ENCODE results near the gene ZNF385D.
"Not testable (repeated sequence)": the region's sequence is repeated elsewhere in the genome, so short reads cannot be mapped to it uniquely, and the experiment has no call there.

Gene ZNF385D

DNA sequence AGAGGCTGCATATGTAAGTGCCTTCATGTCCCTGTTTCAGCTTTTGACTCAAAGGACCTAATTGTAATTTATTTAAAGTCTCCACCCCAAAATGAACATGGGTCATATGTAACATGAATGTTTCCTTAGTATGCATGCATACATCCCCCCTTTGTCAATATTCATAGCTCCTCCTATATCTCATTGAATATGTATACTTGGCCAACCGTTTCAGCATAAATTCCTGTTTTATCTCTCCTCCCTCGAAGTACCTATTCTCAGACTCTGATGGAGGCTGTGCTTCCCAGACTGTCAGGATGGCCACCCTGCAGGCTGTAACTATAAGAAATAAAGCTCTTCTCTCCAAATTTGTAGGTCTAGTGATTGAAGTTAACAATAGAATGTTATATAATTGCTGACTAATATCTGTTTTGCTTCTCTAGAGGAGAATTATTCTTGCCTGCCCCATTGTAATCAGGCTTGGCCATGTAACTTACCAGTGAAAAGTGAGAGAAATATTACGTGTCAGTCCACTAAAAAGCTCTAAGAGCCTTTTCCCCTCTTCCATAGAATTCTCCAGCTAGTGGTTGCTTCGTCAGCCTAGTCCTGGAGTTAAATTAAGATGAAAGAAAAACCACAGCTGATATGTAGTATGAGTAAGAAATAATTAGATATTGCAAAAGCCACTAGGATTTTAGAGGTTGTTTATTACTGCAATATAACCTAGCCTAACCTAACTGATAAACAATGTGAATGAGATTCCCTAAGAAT lies 245.1 kb downstream of the ZNF385D start:
- DNase-seq: no peak

DNA sequence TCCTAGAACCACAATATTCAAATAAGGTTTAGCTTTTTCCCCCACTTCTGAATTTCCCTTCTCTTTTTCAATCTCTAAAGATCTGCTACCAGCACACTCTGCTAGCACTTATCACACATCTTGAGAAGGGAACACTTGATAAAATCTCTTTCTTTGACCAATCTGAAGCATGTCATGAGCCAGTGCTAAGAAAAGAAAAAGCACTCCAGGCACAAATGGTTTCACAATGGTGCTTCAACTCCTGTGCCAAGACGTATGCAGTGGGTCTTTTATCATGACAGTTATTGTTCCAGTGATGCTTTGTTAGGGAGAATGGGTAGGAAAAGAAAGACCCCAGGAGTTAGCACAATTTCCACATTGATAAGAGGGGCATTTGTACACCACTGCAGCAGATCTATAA lies 248.4 kb downstream of the ZNF385D start:
- DNase-seq: no peak

DNA sequence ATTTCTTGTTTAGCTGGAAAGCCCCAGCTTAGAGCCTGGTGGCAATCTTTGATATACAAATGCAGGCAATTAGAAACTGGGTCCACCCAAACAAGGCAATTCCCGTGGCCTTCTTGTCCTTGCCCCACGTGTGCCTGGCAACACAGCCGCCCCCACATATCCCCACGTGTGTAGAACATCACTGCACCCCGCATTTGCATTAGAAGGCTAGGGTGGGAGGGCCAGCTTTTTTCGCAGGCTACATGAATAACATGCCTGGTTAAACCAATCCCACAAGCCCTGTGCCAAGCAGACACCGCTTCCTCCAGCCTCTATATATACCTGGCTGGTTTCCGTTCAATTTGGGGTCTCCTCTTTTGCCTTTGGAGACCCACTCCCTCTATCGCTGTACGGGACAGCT lies 250.2 kb downstream of the ZNF385D start:
- DNase-seq: no peak

DNA sequence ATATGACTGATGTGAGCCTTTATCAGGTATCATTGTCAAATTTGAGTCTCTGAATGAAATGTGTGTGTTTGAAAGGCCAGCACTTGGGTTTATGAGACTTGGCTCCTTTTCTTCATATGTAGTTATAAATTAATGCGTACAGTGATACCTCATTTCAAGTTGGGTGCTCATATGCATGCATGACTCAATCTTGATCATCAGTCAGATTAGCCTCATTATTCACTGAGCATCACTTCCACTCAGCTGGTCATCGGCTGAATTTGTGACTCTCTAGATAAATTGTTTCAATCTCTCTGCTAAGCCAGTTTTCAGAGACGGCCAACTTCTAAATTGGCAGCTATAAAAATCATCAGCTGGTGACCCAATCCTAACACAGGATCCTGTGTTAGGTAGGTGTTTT lies 260.3 kb downstream of the ZNF385D start:
- not testable (repeated sequence) for DNase-seq

DNA sequence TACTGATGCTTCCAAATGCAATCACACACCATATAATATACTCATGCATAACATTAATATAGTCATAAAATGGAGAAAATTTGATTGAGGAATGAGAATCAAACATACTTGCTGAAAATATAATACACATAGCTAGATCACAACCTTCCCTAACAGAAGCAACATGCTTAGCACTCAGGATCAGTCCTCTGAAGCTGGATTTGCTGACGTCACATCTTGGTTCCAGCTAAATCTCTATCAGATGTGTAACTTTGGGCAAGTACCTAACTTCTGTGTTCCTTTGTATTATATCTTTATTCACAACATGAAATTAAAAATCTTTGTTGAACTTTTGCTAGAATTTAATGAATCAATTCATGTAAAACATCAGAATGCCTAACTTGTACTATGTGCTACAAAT lies 263.5 kb downstream of the ZNF385D start:
- no peak for DNase-seq

DNA sequence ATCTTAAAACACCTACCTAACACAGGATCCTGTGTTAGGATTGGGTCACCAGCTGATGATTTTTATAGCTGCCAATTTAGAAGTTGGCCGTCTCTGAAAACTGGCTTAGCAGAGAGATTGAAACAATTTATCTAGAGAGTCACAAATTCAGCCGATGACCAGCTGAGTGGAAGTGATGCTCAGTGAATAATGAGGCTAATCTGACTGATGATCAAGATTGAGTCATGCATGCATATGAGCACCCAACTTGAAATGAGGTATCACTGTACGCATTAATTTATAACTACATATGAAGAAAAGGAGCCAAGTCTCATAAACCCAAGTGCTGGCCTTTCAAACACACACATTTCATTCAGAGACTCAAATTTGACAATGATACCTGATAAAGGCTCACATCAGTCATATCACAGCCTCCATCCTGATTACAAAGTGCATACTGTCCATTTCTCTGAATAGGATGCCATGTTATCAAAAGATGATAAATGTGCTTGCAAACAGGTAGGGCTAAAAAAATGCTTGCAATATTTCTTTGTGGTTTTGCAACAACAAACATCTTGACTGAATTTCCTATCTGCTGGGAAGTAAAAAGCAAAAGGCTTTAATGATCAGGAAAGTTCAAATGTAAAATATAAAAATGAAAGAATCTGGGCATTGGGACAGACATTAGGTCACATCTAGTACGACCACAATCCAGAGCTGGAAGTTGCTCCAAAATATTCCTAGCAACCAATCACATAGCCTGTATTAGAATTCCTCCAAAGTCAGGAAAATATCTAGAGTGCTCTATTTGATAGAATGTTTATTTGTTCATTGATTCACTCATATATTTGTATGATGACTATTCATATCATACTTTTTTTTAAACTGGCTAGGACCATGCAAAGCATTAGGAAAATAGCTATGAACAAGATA lies 264.7 kb downstream of the ZNF385D start:
- not testable (repeated sequence) for DNase-seq

DNA sequence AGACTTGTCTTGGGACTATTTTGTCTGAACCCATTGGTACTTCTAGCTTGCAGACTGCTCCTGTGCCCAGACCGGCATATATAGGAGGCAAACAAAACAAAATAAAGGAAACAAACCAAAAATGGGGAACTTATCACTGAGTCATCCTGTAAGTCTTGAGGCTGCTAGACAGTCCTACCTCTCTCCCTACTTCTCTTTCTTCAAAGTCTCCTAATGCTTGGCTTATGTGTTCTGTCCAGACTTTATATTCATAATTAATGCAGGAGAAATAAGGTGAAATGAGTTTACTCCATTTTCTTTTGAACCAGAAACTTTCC lies 266.2 kb downstream of the ZNF385D start:
- no peak for DNase-seq

DNA sequence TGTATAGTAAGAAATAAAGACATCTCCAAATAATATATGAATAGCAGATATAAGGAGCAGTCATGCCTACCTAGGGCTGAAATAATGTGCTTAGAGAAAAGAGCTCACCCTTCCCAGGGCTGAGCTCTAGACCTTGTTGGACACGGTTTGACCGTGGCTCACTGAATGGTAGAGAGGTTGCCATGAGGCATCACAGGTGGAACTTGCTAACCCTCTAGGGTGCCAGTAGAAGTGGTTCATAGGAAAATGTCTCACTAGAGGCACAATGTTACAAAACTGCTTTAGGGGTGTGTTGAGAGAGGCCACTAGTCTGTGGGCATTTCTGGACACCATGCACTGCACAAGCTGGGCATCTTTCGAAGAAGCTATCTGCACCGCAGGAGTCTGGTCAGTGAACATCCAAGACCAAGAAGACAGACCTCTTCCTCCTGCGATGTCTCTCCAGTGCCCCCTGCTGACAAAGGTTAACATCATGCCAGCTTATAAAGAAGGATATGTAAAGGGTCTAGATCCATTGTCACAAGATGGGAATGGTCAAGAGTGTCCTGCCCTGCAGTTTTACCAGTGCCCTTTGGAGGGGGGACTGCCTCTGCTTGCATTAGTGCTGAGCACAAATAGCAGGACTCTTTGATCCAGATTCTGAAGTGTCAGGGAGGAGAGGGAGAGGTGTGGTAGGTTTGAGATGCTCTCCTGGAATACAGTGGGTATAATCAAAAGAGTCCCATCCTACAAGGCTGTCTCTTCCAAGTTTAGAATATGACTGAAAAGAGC lies 266.8 kb downstream of the ZNF385D start:
- DNase-seq: no peak

DNA sequence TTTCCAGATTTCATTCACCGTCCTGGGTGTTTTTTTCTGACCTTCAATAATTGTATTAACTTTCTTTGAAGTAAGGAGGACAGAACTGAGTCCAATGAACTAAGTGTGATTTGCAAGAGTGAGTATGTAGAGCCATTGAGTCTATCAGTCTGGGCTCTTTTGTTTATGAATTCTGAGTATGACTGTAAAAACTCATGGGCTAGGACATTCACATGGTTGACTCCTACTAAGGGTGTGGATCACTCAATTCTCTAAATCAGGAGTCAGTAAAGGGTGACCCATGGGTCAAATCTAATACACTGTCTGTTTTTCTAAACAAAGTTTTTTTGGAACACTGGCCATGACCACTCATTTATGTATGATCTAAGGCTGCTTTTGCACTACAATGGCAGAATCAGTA lies 269.0 kb downstream of the ZNF385D start:
- DNase-seq: no peak

DNA sequence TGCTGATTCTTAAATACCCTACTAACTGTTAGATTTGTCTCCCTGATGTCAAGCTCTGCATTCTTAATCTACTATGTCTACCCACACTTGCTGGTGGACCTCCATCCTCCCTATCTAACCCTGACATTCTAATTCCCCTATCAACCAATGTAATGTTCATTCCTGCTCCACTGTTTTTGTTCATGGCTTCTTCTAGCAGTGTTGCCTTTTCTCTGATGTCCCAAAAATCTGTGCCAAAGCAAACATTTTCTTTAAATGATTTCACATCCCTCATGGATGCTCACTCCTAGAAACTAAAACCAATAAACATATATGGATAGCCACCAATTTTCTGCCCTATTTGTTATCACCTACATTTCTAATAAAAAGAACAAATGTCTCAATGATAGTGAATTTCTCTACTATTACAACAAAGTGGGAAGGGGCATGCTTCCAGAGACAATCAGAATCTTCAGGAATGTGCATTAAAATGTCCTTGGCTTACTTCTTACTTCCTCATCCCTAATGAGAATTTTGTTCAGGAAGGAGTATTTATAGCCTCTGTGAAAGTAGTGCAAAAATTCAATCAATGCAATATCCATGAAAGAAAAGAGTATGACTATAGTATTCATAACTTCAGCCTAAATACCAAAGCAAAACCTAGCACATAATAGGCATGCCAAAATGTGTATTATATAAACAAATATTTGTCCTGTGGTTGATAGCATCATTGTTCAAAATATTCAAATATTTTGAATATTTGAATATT lies 273.3 kb downstream of the ZNF385D start:
- DNase-seq: no peak

DNA sequence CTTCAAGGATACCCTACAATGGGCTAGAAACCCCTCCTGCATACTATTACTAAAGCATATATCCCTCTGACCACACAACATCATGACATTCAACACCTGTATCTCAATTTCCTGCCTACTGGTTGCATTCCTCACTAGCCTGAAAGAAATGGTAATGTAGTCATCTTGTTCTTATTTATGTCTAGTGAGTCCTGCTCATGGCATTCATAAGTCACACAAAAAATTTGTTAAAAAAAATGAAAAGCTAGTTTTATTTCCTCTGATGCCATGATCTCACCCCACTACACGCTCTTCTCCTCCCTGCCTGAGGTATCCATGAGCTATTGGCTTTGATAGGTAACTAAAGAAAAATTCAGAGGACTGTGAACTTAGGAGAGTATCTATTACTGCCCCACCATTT lies 284.5 kb downstream of the ZNF385D start:
- no peak for DNase-seq

DNA sequence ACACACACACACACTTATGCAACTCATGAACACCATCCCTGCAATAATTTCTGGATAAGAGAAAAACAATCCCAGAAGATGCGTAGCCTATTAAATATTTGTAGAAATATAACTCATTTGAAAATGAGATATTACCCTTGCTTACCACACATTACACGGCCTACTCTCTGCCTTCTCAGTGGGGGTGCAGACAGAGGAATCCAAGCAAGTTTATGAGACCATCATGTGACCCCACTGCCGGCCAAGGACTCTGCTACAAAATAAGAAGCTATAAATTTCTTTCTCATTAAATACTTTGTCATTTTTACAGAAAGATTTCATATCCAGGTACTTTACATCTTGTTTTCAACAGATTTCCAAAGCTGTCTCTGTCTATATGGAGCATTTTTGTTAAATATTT lies 286.3 kb downstream of the ZNF385D start:
- DNase-seq: no peak

DNA sequence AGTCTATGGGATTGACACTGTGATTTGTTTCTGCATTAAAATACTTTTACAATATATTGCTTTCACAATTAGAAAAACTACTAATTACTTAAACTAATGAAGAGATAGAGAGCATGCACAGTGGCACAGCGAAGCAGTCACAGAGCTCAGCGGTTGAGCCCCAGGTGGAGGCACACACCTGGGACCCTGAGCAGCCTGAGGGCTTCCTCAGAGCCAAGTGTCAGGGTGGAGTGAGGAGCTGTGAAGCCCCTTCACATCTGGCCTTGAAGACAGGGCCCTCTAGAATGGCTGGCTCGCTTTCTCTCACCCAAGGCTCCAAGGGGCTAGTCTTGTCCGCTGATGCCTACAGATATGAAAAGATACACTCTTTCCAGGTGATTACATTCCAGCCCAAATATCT lies 287.7 kb downstream of the ZNF385D start:
- no peak for DNase-seq

DNA sequence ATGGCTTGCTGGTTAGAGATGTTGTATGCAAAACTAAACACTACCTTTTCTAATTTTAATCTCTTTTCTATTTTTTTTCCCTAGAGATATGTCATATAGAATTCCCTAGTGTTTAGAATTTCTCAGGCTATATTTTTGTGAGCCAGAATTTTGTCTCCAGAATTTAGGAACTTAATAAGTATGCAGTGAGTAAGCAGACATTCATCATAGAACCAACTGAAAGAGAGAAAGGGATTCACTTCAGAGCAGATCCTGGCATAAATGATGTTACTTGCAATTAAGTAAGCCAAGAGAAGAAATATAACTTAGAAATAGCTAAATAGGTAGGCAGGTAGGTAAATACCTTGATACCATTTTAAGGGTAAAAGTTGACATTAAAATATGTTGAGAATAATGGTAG lies 288.9 kb downstream of the ZNF385D start:
- DNase-seq: no peak

DNA sequence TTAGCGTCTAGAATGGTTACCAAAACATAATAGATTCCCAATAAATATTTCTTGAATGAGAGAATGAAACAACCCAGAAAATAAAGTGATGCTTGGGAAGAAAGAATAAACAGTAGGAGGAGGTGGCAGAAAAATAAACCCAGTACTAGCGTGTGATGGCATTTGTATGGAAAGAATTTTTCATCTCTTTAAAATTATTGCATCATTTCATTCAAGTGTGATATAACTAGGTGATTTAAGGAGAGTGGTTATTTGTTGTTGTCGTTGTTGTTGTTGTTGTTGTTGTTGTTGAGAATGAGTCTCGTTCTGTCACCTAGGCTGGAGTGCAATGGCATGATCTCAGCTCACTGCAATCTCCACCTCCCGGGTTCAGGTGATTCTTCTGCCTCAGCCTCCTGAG lies 293.9 kb downstream of the ZNF385D start:
- DNase-seq: no peak

DNA sequence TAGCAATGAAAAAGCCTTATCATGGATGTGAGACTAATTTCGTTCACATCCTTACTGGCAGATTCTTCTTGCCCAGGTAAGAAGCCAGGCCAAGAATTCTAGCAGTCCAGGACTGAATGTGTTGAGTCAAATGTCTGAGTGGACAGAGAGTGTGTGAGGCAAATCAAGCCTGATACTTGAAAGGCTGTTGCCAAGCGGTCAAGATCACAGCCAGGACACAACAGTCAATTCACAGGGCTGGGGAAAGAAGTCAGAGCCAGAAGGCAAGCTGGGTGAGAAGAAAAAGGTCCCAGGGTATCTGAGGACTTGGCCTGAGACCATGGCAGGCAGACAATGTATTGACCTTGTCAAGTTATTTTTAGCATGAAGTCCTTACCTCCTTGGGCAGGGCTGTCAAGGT lies 301.3 kb downstream of the ZNF385D start:
- no peak for DNase-seq

DNA sequence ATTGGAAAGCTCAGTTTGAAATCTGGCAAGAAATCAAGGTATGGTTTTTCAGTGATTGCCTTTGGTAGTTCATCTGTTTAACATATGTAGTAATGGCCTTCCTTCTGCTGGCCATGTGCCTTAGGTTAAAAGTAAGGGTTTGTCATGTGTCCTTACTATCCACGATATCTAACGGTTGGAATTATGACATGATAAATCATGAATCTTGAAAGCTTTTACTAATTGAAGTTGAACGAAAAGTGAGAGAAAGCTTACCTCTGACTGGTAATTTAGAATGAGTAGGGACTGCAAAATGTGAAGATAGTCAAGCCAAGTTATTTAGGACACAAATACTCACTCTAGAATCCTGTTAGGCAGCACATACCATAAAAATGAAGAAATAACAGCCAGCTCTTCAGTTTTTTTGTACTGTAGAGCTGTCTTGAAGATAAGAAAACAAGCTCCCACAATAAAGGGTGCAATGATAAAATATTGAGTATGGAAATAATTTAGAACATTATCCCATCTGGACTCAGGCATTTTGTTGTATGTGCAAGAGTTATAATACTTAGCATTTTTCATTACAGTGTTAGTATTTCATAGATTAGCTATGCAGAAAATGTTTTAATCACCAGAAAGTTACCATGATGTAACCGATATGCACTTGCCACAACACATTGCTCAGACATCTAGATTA lies 303.4 kb downstream of the ZNF385D start:
- DNase-seq: no peak

DNA sequence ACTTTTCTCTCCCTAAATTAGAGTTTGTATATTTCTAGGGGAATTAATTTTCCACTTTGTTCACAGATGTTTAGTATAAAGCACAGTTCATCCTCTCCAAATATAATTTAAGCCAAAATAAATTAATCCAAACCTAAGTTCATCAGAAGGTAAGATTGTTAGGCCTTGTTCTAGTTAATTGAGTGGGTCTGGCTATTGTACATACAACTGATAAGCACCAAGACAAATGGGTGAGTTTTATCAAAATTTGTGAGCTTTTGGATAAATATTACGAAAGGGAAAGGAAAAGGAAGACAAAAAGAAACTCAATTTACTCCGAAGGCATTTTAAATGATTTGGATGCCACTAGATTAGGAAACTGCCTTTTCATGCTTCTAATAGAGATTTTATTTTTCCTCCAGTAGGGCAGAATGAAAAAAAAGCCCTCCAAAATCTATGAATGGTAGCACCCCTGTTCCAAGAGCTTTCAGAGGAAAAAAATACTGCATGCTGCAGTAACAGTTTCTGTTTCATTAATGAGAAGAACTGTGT lies 304.0 kb downstream of the ZNF385D start:
- DNase-seq: no peak

DNA sequence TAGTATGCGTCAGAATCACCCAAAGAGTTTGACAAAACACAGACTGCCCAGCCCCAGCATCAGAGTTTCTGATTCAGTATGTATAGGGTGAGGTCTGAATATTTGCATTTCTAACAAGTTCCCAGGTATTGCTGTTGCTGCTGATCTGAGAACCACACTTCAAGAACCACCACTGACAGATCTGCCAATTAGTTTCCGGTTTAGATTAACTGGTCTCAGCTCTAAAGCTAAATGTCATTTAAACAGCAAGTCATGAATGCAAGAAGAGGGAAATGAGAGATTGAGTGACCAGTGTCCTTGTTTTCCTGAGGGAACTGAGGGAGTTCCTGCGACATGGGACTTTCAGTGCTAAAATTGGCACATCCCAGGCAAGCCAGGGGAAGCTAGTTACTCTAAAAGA lies 305.0 kb downstream of the ZNF385D start:
- DNase-seq: no peak

DNA sequence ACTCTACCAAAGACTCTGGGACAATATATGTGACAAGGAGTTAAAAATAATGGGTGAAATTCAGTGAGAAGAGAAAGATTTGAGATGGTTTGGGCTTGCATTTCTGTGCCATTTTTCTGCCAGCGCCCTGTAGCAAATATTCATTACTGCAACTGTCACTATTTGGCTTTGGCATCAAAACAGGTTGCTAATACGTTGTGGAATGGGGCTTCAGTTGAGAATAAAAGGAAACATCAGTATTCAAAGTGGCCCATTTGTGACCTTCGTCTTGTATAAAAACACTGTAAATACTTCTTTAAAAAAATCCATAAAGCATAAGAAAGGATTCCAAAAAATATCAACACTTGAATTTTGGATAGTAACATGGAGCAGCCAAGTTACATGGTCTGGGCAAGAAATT lies 309.2 kb downstream of the ZNF385D start:
- no peak for DNase-seq

DNA sequence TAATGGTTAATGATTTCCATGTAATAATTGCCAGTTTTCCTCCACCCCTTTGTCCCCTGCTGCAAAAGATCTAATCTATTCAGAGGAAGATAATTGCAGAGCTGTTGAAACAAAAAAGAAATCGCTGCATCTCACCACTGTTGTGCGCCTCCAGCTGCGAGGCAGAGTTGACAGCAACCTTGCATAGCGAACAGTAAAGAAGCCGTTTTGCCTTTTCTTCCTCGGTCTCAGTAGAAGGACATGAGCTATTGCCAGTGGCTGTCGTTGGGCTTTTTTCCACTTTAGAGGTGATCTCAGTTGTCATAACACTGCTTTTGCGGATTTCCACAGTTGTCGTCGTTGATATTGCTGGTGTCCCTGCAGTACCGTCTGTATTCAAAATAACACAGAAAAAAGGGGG lies 314.2 kb downstream of the ZNF385D start:
- no peak for DNase-seq

DNA sequence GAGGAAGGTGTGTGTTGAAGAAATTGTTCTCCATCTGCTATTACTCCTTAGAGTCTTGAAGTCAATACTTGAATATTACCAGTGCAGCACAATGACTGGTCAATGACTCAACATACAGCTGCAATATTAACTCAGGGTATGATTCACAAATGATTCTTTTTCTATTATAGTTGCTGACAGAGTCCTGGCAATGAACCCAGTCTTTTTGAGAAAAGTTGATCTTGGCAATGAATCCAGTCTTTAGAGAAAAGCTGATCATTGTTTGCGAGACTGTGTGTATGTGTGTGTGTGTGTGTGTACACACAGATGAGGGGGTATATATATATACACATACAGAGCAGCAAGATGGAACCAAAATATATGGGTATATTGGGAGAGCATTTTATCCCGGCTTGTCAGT lies 315.1 kb downstream of the ZNF385D start:
- no peak for DNase-seq
